ENCODE data around the gene RAPGEF4. TPM values are rescaled to one million over a fixed set of nuclear protein-coding genes. Genes with fewer than 3 reads are reported as not detected.

The RAPGEF4 gene
- total and polyA plus RNA-seq, 2 of the 13 experiments (the other 11 are each of a cell fraction or from before 2014, with no cell fraction given): 0.78 to 0.91 TPM

DNA sequence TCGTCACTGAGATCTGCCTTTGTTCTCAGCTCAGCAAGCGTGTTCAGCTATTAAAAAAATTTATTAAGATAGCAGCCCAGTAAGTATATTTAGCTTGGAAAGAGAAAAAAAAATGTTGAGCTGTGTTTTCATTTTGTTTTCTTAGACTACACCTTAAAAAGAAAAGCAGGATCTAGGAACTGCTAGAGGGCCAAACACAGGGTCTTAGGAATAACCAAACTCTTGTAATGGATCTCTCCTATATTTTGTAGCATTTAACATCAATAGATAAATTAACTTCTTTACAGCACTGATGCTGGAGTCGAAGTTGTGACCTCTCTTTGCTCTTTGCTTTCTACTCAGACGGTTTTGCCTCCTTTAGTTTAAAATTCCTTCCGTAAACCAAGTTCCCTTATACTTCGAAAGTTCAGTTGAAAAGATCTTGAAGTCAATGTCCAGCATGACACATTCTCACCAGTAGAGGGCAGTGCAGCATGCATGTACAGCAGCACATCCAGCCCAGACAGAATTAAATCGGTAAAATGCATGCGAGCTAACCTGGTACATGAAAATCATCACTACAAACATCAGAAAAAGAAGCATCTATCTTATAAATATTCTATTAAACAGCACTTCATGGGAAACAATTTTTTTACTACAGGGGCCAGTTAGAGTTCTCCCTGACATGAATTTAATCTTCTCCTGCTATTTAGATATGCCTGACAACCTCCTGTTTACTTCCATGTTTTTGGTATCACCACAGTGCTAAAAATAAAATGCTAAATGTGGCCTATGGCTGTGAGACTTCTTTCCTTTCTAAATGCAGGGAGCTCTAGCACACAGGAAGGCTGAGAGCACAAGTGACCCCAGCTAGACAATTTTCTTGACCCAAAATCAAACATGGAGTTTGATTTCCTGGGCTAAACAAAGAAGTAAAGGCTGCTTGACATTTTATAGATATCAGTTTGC is 291.8 kb downstream of the RAPGEF4 start:
- FAIRE-seq (peak; percentile 92), DNase-seq (ENCODE audit: low spot score) (peak; percentile 79), ATAC-seq (peak; percentile 85)
- WGBS (ENCODE audit: low lambda C conversion rate): 20% methylated on average over 8 of the region's 8 CpGs
- Histone ChIP-seq H3K9me3 (ENCODE audit: low read length) (no peaks in the 10 kb centered on the region), H4K20me1 (ENCODE audit: insufficient read depth, low read length) (no peaks in the 10 kb centered on the region), H3K4me2 (ENCODE audit: low read depth, low read length) (peak overlapping the region; percentile 32; the same call in 1 of the 2 replicates), H3K4me1 (ENCODE audit: insufficient read depth, low read length) (no peaks in the 10 kb centered on the region), H3K27me3 (ENCODE audit: control insufficient read depth in 1 of 2, insufficient read depth in 2 of 2, low read length in 2 of 2) (peaks cover 2 to 12% of the 10 kb centered on the region in 2 experiments; a peak in 3 of 5 replicates), H3K36me3 (replicated peaks in 1 of 2; ENCODE audit: control insufficient read depth in 1 of 2, insufficient read depth in 2 of 2, low read length in 2 of 2) (no peaks in the 10 kb centered on the region), H3K4me3 (replicated peaks in 1 of 3; ENCODE audit: insufficient read depth in 1 of 3, low read depth in 2 of 3, low read length in 3 of 3) (no peak overlapping the region), H3K9ac (ENCODE audit: insufficient read depth, low read depth, low read length) (no peak overlapping the region), H2AFZ (ENCODE audit: low read length) (peak overlapping the region; percentile 9), H3K79me2 (ENCODE audit: insufficient read depth, low read length) (no peaks in the 10 kb centered on the region), H3K27ac (ENCODE audit: extremely low read length, insufficient read depth, low read length) (no peak overlapping the region)
- BruUV-seq (replicated peaks): no TSS peak
- intact Hi-C loops (cut with micrococcal nuclease; ENCODE audit: unreplicated experiment) (loop anchor here (1.0 to 5.0 kb wide), 4 partner anchors 49 to 422 kb away; no protein-coding TSS in a partner anchor), in situ Hi-C loops (cut with HindIII; ENCODE audit: extremely low pct_ligation_motif_present, low pct_unique_long_range_greater_than_20kb) (loop anchor here (5.0 kb wide), 1 partner anchor 185 kb away; no protein-coding TSS in a partner anchor)
- CTCF ChIA-PET (ENCODE audit: low intra/inter-chr PET ratio, low total read pairs): interaction anchor here (0.7 to 5.2 kb wide), 4 partner anchors 48 to 422 kb away, joined by 4 to 127 read pairs (median 5); partner anchors contain the start of gene MAP3K20
- POLR2A ChIA-PET: interaction anchor here (0.6 to 0.9 kb wide), 3 partner anchors 183 to 426 kb away, joined by 3 read pairs; no protein-coding TSS in a partner anchor
- TF ChIP-seq FOXA3 (CRISPR knock-in tag; IDR thresholded peaks at IDR 0.05) (0 out of 2 replicates have a peak, but pooled peaks have one; percentile 20), SIX4 (CRISPR knock-in tag; IDR thresholded peaks at IDR 0.05) (no peak), ZNF24 (IDR thresholded peaks at IDR 0.05) (no peak), TGIF2 (CRISPR knock-in tag; IDR thresholded peaks at IDR 0.05) (no peak), ZNF138 (CRISPR knock-in tag; IDR thresholded peaks at IDR 0.05; ENCODE audit: low read depth) (no peak), ZC3H4 (CRISPR knock-in tag; IDR thresholded peaks at IDR 0.05; ENCODE audit: borderline replicate concordance) (no peak), SATB2 (CRISPR knock-in tag; IDR thresholded peaks at IDR 0.05) (no peak), SP5 (CRISPR knock-in tag; IDR thresholded peaks at IDR 0.05; ENCODE audit: borderline replicate concordance, low read depth) (no peak), SOX5 (CRISPR knock-in tag; IDR thresholded peaks at IDR 0.05; ENCODE audit: borderline replicate concordance) (peak; percentile 33; the same call in 1 of the 2 replicates), ZNF20 (CRISPR knock-in tag; IDR thresholded peaks at IDR 0.05) (no peak), ZNF761 (CRISPR knock-in tag; conservative IDR thresholded peaks at IDR 0.05) (no peak), CBX5 (CRISPR knock-in tag; IDR thresholded peaks at IDR 0.05; ENCODE audit: borderline replicate concordance) (0 out of 2 replicates have a peak, but pooled peaks have one; percentile 26), ZFP37 (CRISPR knock-in tag; IDR thresholded peaks at IDR 0.05; ENCODE audit: borderline replicate concordance) (no peak), ZNF331 (CRISPR knock-in tag; IDR thresholded peaks at IDR 0.05) (0 out of 2 replicates have a peak, but pooled peaks have one; percentile 38), REPIN1 (CRISPR knock-in tag; IDR thresholded peaks at IDR 0.05; ENCODE audit: borderline replicate concordance, low read depth) (no peak), ZNF496 (CRISPR knock-in tag; IDR thresholded peaks at IDR 0.05; ENCODE audit: insufficient replicate concordance) (no peak), MED8 (CRISPR knock-in tag; IDR thresholded peaks at IDR 0.05; ENCODE audit: insufficient replicate concordance) (no peak), ATRX (CRISPR knock-in tag; IDR thresholded peaks at IDR 0.05; ENCODE audit: borderline replicate concordance) (no peak), RAD21 (CRISPR knock-in tag; IDR thresholded peaks at IDR 0.05) (peak; percentile 91)
- TF ChIP-seq, protein P1, sequence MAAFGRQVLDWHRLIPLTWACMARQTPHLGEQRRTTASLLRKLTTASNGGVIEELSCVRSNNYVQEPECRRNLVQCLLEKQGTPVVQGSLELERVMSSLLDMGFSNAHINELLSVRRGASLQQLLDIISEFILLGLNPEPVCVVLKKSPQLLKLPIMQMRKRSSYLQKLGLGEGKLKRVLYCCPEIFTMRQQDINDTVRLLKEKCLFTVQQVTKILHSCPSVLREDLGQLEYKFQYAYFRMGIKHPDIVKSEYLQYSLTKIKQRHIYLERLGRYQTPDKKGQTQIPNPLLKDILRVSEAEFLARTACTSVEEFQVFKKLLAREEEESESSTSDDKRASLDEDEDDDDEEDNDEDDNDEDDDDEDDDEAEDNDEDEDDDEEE (CRISPR knock-in tag; IDR thresholded peaks at IDR 0.05): no peak
- TF ChIP-seq, protein P2, sequence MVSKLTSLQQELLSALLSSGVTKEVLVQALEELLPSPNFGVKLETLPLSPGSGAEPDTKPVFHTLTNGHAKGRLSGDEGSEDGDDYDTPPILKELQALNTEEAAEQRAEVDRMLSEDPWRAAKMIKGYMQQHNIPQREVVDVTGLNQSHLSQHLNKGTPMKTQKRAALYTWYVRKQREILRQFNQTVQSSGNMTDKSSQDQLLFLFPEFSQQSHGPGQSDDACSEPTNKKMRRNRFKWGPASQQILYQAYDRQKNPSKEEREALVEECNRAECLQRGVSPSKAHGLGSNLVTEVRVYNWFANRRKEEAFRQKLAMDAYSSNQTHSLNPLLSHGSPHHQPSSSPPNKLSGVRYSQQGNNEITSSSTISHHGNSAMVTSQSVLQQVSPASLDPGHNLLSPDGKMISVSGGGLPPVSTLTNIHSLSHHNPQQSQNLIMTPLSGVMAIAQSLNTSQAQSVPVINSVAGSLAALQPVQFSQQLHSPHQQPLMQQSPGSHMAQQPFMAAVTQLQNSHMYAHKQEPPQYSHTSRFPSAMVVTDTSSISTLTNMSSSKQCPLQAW (CRISPR knock-in tag; IDR thresholded peaks at IDR 0.05): no peak

Measured in HepG2 (cell line).